ENCODE results near the gene TRPC4AP. TPM values are rescaled to one million over a fixed set of nuclear protein-coding genes. Genes with fewer than 3 reads are reported as not detected.

TRPC4AP gene
- total and polyA plus RNA-seq, 2 of the 8 experiments (the other 6 are each of a cell fraction or from before 2014, with no cell fraction given), result 73.1 to 74.8 TPM

GRCh38 chr20:35040646-35041045 is 52.0 kb downstream of the TRPC4AP start:
- H3K56ac ChIP-seq (replicated peaks; ENCODE audit: insufficient read length, low read depth, low read length), result no peak overlapping the region
- H3K4me3 ChIP-seq (ENCODE audit: extremely low read depth in 1 of 4, insufficient read depth in 2 of 4, low read depth in 3 of 4, low read length in 4 of 4), result no peak overlapping the region
- no peaks in the 10 kb centered on the region for H3K79me2 ChIP-seq (ENCODE audit: control insufficient read depth in 1 of 2, insufficient read depth in 2 of 2, low read length in 2 of 2)
- H3K4me2 ChIP-seq (ENCODE audit: insufficient read depth in 1 of 2, low read depth in 2 of 2, low read length in 2 of 2), result no peak overlapping the region
- DNase-seq (ENCODE audit: low read depth in 1 of 2, low spot score in 2 of 2) (no peak), FAIRE-seq (no peak)
- no peak overlapping the region for H3K9ac ChIP-seq (replicated peaks in 1 of 4; ENCODE audit: extremely low read depth in 1 of 4, low read depth in 3 of 4, low read length in 3 of 4)
- 95% methylated on average over 6 of the region's 6 CpGs; no CpG with 5 or more reads in 1 of the 2 experiments for WGBS, 2 experiments (ENCODE audit: extremely low coverage in 1 of 2, insufficient coverage in 1 of 2, insufficient read length in 1 of 2, insufficient replicate concordance in 2 of 2, low coverage in 1 of 2, low lambda C conversion rate in 2 of 2, missing lambda C conversion rate in 1 of 2)
- H2AFZ ChIP-seq (ENCODE audit: low read length), result no peak overlapping the region
- no peaks in the 10 kb centered on the region for H3K27me3 ChIP-seq (replicated peaks in 1 of 4; ENCODE audit: control insufficient read depth in 3 of 4, extremely low read depth in 1 of 4, insufficient read depth in 3 of 4, low read length in 3 of 4)
- ChIA-PET POLR2A (ENCODE audit: partially characterized antibody) (no interaction called here), CTCF (ENCODE audit: partially characterized antibody) (interaction anchor here (0.6 to 1.1 kb wide), 2 partner anchors 24 to 216 kb away, joined by 3 to 4 read pairs; no protein-coding TSS in a partner anchor)
- no peak overlapping the region for H4K91ac ChIP-seq (replicated peaks; ENCODE audit: insufficient read length, low read length)
- no peak overlapping the region for H3K23ac ChIP-seq (ENCODE audit: insufficient read length)
- H3K9me3 ChIP-seq (ENCODE audit: insufficient read depth in 2 of 2, low read depth in 1 of 2, low read length in 1 of 2), result no peaks in the 10 kb centered on the region
- peaks cover 0 to 43% (median 3%) of the 10 kb centered on the region in 4 experiments; a peak in 4 of 8 replicates for H3K36me3 ChIP-seq (ENCODE audit: control insufficient read depth in 2 of 4, insufficient read depth in 4 of 4, low read length in 3 of 4)
- no peak overlapping the region for H3K4ac ChIP-seq (replicated peaks; ENCODE audit: insufficient read length, low read depth, low read length)
- H4K5ac ChIP-seq (ENCODE audit: insufficient read length, low read depth, low read length), result no peak overlapping the region
- TF ChIP-seq HDAC6 (IDR thresholded peaks at IDR 0.05; ENCODE audit: low read depth, low read length) (no peak), TAF1 (IDR thresholded peaks at IDR 0.05; ENCODE audit: low read depth, low read length) (no peak), CHD1 (IDR thresholded peaks at IDR 0.05; ENCODE audit: low read depth, low read length) (no peak), BACH1 (IDR thresholded peaks at IDR 0.05; ENCODE audit: low read length) (no peak), EGR1 (IDR thresholded peaks at IDR 0.05; ENCODE audit: borderline replicate concordance, low read depth, low read length) (no peak), SP4 (IDR thresholded peaks at IDR 0.05; ENCODE audit: low read length) (no peak), KDM1A (IDR thresholded peaks at IDR 0.05; ENCODE audit: borderline replicate concordance, low read length) (no peak)
- H2BK20ac ChIP-seq (ENCODE audit: low read length), result no peak overlapping the region
- H2BK12ac ChIP-seq (ENCODE audit: low read depth, low read length), result no peak overlapping the region
- no peaks in the 10 kb centered on the region for H3K4me1 ChIP-seq (replicated peaks in 1 of 4; ENCODE audit: control insufficient read depth in 3 of 4, insufficient read depth in 4 of 4, low read length in 3 of 4)
- 0 out of 2 replicates have a peak overlapping the region, but pooled peaks have one; percentile 12 for H3K27ac ChIP-seq (ENCODE audit: low read depth, low read length)
- no peak overlapping the region for H4K8ac ChIP-seq (ENCODE audit: extremely low read depth, insufficient read depth, low read length)
- no peak overlapping the region for H3K18ac ChIP-seq (ENCODE audit: extremely low read depth, low read length)
- no peak overlapping the region for H2BK120ac ChIP-seq (replicated peaks; ENCODE audit: low read depth, low read length)
- H2AK5ac ChIP-seq (ENCODE audit: low read depth, low read length), result no peak overlapping the region
- no peaks in the 10 kb centered on the region; the same call in 1 of the 2 replicates for H3K23me2 ChIP-seq (ENCODE audit: low read depth, low read length)
- no peak overlapping the region for H3K14ac ChIP-seq (ENCODE audit: insufficient read length)
- H4K20me1 ChIP-seq (replicated peaks in 1 of 2; ENCODE audit: control insufficient read depth in 1 of 2, insufficient read depth in 2 of 2, low read length in 2 of 2), result peaks cover 0 to 4% of the 10 kb centered on the region in 2 experiments
- H3K79me1 ChIP-seq (ENCODE audit: low read depth, low read length), result no peaks in the 10 kb centered on the region
- no peak overlapping the region for H2BK15ac ChIP-seq (ENCODE audit: low read length)
- no peak overlapping the region for H2BK5ac ChIP-seq (ENCODE audit: low read depth, low read length)

Data from H1 (cell line).